Ovary (tissue), 9 donors: ENCODE results near the gene UCN. TPM values are rescaled to one million over a fixed set of nuclear protein-coding genes. Genes with fewer than 3 reads are reported as not detected.

Experiments used
- DNase-seq, 5 donors: peaks; one replicate each; pipeline ENCODE4 v3.0.0-alpha.2; 2019 to 2020
- H3K27ac ChIP-seq, 2 donors: fragments of 200-600 bp; one replicate each; pipeline versions ENCODE4 v1.5.1 to v1.8.0; 2019 to 2022
- H3K27me3 ChIP-seq: fragments of 200-600 bp; one replicate; pipeline ENCODE4 v1.8.0; 2022
- H3K36me3 ChIP-seq: fragments of 200-600 bp; sonication (generic); one replicate; pipeline ENCODE4 v1.5.1; 2019
- H3K4me1 ChIP-seq: one replicate; pipeline ENCODE4 v1.8.1; 2013; ENCODE audit warnings: mild to moderate bottlenecking, moderate library complexity; ENCODE audit not compliant: insufficient read depth
- H3K4me3 ChIP-seq: fragments of 200-600 bp; sonication (generic); one replicate; pipeline ENCODE4 v1.5.1; 2017
- H3K9me3 ChIP-seq, 2 donors: fragments of 200-600 bp in 1 of 2; sonication (generic) in 1 of 2; one replicate each; pipeline versions ENCODE4 v1.5.1 to v1.8.1; 2013 to 2019; ENCODE audit warnings: mild to moderate bottlenecking in 1 of 2, moderate library complexity in 1 of 2
- EP300 ChIP-seq: sonication (generic); formaldehyde crosslinking; IDR thresholded peaks from one replicate; pipeline ENCODE4 v1.6.1; 2017; ENCODE audit warnings: antibody characterized with exemption
- POLR2A ChIP-seq: fragments of 450-650 bp; IDR thresholded peaks from one replicate; pipeline ENCODE4 v1.6.1; 2017; ENCODE audit warnings: antibody characterized with exemption, mild to moderate bottlenecking, moderate library complexity
- WGBS, 3 donors: extraction: QIAGEN DNeasy Blood & Tissue Kit in 1 of 3; methylation state at CpG; one replicate each; pipeline versions ENCODE4 v1.1.5 to v1.1.7; 2013 to 2017; 5-methylcytosine and 5-hydroxymethylcytosine counted together
- intact Hi-C, 4 donors: fragments of 100-400 bp; cut with DNase I; formaldehyde crosslinking; loops; one replicate each; pipeline versions ENCODE4 v1.11.0 to v1.15.1; 2022 to 2023
- polyA plus RNA-seq, 2 donors: library from polyadenylated mRNA; stranded (reverse); fragments of 200-250 nt in 1 of 2; fragments of 350-450 nt in 1 of 2; fragmentation: Illumina TruSeq in 1 of 2; extraction: RNeasy Lipid Tissue Mini Kit (QIAGEN cat#74804) in 1 of 2; gene quantifications; one replicate each; pipeline ENCODE4 v1.2.3, GENCODE V29; 2013 to 2014
- total RNA-seq, 7 donors: library from RNA; depleted of rRNA in 2 of 7; stranded (reverse); fragments of >200 nt in 2 of 7; fragmentation: NEBNext Ultra II Directional in 3 of 7; extraction: Animal tissue kit (Norgen Biotek cat#: 25700) in 3 of 7; gene quantifications; one replicate each; pipeline versions ENCODE4 v1.1.0 to v1.2.4, GENCODE V29; 2016 to 2023
- TF ChIP-seq, protein P1 (sequence below), 3 donors: fragments of 450-650 bp in 2 of 3; fragments of 200-600 bp in 1 of 3; IDR thresholded peaks; one replicate each; pipeline versions ENCODE4 v1.5.1 to v1.8.0; 2016 to 2022; ENCODE audit warnings: antibody characterized with exemption in 3 of 3, mild to moderate bottlenecking in 1 of 3
- donor health status: DM: no; HTN: no; CAD: no; lungs with moderate emphysema.
- donor health status: DM: no; HTN: no; CAD: no.
- donor health status: Bipolar disorder and iron deficiency.
- donor health status: DM: yes; HTN: yes; CAD: no.
- donor health status: DM: no; HTN: no; CAD: no.
- donor health status: DM: yes; HTN: yes; CAD: no.

The UCN gene
- total and polyA plus RNA-seq, 9 donors: 1.4 to 5.6 (median 1.6) TPM; not detected in 1

GRCh38 chr2:27347641-27348040 lies 39.4 kb upstream of the UCN start:
- Histone ChIP-seq H3K36me3 (no peaks in the 10 kb centered on the region), H3K27ac (no peak overlapping the region), H3K9me3 (no peaks in the 10 kb centered on the region), H3K4me1 (no peaks in the 10 kb centered on the region), H3K4me3 (no peak overlapping the region), H3K27me3 (no peaks in the 10 kb centered on the region)
- intact Hi-C loops: no loop called here
- WGBS, 3 donors: 83 to 90% (median 90%) methylated on average over 2 of the region's 2 CpGs
- no peak for DNase-seq
- TF ChIP-seq, protein P1, sequence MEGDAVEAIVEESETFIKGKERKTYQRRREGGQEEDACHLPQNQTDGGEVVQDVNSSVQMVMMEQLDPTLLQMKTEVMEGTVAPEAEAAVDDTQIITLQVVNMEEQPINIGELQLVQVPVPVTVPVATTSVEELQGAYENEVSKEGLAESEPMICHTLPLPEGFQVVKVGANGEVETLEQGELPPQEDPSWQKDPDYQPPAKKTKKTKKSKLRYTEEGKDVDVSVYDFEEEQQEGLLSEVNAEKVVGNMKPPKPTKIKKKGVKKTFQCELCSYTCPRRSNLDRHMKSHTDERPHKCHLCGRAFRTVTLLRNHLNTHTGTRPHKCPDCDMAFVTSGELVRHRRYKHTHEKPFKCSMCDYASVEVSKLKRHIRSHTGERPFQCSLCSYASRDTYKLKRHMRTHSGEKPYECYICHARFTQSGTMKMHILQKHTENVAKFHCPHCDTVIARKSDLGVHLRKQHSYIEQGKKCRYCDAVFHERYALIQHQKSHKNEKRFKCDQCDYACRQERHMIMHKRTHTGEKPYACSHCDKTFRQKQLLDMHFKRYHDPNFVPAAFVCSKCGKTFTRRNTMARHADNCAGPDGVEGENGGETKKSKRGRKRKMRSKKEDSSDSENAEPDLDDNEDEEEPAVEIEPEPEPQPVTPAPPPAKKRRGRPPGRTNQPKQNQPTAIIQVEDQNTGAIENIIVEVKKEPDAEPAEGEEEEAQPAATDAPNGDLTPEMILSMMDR (IDR thresholded peaks at IDR 0.05): no peak
- TF ChIP-seq EP300 (no peak), POLR2A (no peak)

- no peaks in the 10 kb centered on the region for H3K36me3 ChIP-seq
- no peak overlapping the region for H3K27ac ChIP-seq
- TF ChIP-seq EP300: no peak
- TF ChIP-seq POLR2A: no peak
- TF ChIP-seq, protein P1 (IDR thresholded peaks at IDR 0.05): no peak
- no peak overlapping the region for H3K4me3 ChIP-seq
- intact Hi-C loops: no loop called here
- WGBS, 3 donors: 91 to 95% (median 94%) methylated on average over 7 of the region's 7 CpGs
- DNase-seq: no peak
- no peaks in the 10 kb centered on the region for H3K9me3 ChIP-seq
- no peaks in the 10 kb centered on the region for H3K27me3 ChIP-seq
- H3K4me1 ChIP-seq: no peaks in the 10 kb centered on the region
These were observed 27.9 kb upstream of the UCN start for GRCh38 chr2:27336173-27336572.

- WGBS, 3 donors: 90 to 93% (median 92%) methylated on average over 3 of the region's 3 CpGs
- Histone ChIP-seq H3K9me3 (no peaks in the 10 kb centered on the region), H3K27me3 (no peaks in the 10 kb centered on the region), H3K27ac (no peak overlapping the region), H3K36me3 (no peaks in the 10 kb centered on the region), H3K4me1 (no peaks in the 10 kb centered on the region), H3K4me3 (no peak overlapping the region)
- no peak for DNase-seq
- intact Hi-C loops: no loop called here
- TF ChIP-seq POLR2A (no peak), EP300 (no peak)
- TF ChIP-seq, protein P1 (IDR thresholded peaks at IDR 0.05): no peak
These were observed 27.1 kb upstream of the UCN start for GRCh38 chr2:27335311-27335710.

DNA sequence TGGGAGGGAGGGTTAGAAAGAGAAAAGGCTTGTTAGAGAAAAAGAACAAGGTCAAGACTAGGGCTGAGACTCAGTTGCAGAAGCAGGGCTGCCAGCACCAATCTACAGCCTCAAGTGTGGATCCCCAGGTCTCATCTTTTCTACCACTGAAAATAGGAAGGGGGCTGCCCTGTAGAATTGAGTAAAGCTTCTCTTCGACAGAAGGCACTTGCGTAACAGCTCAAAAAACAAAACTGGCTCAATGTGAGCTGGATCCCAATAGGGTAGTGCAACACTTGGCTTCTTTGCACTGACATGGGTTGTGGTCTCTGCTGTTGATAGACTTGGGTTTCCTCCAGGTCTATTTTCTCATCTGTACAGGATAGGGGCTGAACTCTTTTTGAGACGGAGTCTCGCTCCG lies 16.5 kb upstream of the UCN start:
- H3K27me3 ChIP-seq: no peaks in the 10 kb centered on the region
- no peaks in the 10 kb centered on the region for H3K36me3 ChIP-seq
- TF ChIP-seq, protein P1 (IDR thresholded peaks at IDR 0.05): no peak
- TF ChIP-seq EP300: no peak
- no peak for TF ChIP-seq POLR2A
- 91 to 95% (median 94%) methylated on average over 5 of the region's 5 CpGs for WGBS, 3 donors
- H3K27ac ChIP-seq: no peak overlapping the region
- H3K9me3 ChIP-seq: no peaks in the 10 kb centered on the region
- peaks cover 13% of the 10 kb centered on the region for H3K4me1 ChIP-seq
- no peak for DNase-seq
- intact Hi-C loops: no loop called here
- H3K4me3 ChIP-seq: no peak overlapping the region
